Occipital lobe (tissue), 2 donors: ENCODE measurements around the gene SEZ6. TPM values are rescaled to one million over a fixed set of nuclear protein-coding genes. Genes with fewer than 3 reads are reported as not detected.

Experiments
- DNase-seq: peaks from one replicate; lab custom pipeline; 2025; lab: John Stamatoyannopoulos, UW
- total RNA-seq: library from RNA; depleted of rRNA; stranded (reverse); fragments of >200 nt; gene quantifications from one replicate; pipeline ENCODE4 v1.2.3, GENCODE V29; 2014

The SEZ6 gene
- total RNA-seq, 1 donor from 2014 or later, result 36.2 TPM

- DNase-seq, result no peak
Measured at GRCh38 chr17:28975646-28976045, 30.2 kb downstream of the SEZ6 start.

GRCh38 chr17:28975031-28975430 is 30.8 kb downstream of the SEZ6 start:
- no peak for DNase-seq

DNA sequence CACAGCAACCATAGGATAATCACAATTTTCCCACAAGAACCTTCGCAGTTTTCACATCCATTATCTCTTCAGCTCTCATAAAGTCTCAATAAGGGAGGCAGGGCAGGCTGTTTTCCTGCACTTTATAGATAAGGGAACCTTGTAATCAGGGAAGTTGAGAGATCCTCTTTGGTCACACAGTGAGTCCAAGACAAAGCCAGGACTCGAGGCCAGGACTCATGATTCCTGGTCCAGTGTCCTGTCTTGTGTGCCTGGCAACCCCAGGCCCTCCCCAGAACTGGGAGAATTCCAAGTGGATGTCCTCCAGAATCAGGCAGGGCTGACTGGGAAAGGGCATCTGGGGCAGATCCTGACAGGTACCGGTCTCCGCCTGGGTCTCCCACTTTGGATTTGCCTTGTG is 31.4 kb downstream of the SEZ6 start:
- no peak for DNase-seq

GRCh38 chr17:28973425-28973824 is 32.4 kb downstream of the SEZ6 start:
- no peak for DNase-seq

- no peak for DNase-seq
Measured at GRCh38 chr17:28972437-28972836, 33.4 kb downstream of the SEZ6 start.

- no peak for DNase-seq
Measured at GRCh38 chr17:28970879-28971278, 35.0 kb downstream of the SEZ6 start.

- DNase-seq, result no peak
Measured at GRCh38 chr17:28969706-28970393, 36.0 kb downstream of the SEZ6 start.

GRCh38 chr17:28968914-28969295 is 36.9 kb downstream of the SEZ6 start:
- DNase-seq, result no peak

DNA sequence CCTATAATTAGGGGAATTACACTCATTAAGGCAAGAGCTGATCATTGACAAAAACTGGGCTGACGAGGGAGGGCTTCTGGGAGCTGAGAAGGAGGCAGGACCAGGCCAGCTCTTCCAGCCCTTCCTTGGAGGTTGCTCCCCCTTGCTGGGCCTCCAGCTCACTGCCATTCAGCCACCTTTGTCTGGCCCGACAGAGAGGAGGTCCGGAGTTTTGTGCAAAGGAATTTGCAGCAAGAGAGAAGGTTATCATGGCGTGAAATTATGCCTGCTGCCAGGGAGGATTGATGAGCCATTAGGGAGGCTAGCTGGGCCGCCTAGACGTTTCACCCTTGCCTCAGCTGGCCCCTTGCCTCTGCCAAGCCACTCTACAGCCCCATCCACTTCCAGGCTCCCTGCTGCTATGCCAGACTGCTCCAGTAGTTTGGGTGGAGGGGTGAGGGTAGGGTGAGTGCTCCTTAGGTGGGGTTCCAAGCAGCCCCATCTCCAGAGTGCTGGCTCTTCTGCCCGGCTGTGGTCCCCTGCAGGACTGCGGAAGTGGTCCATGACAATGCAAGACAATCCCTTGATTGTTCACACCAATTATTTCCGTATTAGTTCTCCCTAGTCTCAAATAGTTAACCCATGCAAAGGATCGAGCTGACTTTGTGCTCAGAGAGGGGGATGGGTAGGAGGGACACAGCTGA is 37.5 kb downstream of the SEZ6 start:
- no peak for DNase-seq

GRCh38 chr17:28967221-28968135 is 38.4 kb downstream of the SEZ6 start:
- no peak for DNase-seq

GRCh38 chr17:28963841-28964240 is 42.0 kb downstream of the SEZ6 start:
- DNase-seq, result no peak

DNA sequence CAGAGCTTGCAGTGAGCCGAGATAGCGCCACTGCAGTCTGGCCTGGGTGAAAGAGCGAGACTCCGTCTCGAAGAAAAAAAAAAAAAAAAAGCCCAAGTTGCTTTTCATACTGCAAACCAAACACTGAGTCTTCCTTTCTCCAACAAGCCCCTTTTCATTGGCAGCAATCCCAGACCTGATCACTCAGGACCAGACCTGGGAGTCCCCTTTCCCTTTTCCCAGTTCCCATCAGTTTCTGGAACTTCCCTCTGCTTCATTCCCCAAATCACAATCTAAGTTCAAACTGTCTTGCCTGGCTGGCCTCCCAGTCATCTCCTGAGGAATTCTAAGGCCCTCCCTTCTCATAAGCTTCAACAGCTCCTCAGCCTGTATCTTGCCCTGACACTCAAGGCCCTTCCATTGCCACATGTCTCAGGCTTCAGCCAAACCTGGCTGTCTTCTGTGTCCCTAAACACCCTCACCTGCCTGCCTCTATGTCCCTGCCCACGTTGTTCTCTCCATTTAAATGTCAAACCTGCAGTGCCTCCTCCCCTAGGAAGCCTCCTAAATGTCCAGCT is 42.7 kb downstream of the SEZ6 start:
- no peak for DNase-seq

GRCh38 chr17:28961391-28961790 is 44.4 kb downstream of the SEZ6 start:
- DNase-seq, result no peak

GRCh38 chr17:28960256-28961061 is 45.4 kb downstream of the SEZ6 start:
- no peak for DNase-seq

DNA sequence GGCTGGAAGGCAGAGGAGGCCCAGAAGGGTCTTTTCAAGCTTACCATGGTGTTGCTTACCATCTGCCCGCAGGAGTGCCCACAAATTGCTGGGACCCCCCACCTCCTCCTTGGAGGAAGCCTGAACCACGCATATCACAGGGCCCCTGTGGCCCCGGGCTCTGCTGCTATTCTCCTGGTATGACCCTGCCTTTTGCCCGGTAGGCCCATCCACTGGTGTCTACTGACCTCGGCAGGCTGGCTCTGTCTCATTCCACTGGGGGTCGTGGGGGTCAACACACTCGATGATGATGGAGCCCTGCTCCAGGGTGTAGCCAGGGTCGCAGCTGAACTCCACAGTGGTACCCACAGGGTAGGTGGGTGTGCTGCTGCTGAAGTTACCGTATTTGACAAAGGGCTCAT is 46.4 kb downstream of the SEZ6 start:
- DNase-seq, result no peak

DNA sequence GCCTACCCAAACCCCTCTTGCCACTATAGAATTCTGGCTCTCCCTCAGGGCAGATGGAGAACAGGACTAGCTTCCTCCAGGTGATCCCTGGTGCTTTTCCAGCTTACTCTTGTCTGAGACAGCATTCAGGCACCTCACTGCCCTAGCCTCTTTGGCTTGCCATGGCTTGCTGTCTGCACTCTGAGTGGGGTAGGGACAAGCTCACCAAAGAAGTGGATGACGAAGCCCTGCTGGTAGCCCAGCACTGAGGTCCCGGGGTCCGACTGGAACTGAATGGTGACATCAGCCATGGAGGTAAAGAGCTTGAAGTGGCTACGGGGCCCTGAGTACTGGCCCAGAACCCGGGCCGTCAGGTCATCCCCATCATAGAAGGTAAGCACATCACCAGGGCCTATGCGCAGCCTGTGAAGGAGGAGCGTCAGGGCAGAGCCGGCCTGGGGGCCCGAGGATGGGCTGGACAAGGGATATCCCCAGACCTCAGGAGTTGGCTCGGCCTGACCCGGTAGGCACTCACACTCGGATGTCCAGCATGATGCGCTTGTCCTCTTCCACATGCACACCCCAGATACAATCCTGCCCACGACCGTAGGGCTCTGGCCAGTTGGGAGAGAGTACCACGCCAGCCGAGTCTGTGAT is 46.9 kb downstream of the SEZ6 start:
- no peak for DNase-seq

GRCh38 chr17:28957992-28958355 is 47.9 kb downstream of the SEZ6 start:
- no peak for DNase-seq

- no peak for DNase-seq
Measured at GRCh38 chr17:28957277-28957991, 48.4 kb downstream of the SEZ6 start.

DNA sequence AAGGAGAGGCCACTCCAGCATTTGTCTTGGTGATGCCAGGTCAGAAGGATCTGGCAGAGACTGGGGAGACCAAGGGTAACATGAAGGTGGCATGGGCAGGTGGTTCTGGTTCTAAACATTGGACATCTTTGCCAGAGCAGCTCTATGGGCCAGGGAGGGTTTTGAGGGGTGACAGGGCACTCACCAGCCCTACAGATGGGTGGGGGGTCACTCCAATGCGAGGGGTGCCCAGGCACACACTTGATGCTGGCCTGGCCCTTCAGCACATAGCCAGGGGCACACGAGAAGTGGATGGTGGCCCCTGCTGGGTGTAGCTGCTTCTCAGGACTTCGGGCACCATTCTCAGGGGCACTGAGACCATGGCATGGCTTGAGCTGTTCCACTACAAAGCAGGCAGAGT is 49.0 kb downstream of the SEZ6 start:
- DNase-seq, result no peak

- no peak for DNase-seq
Measured at GRCh38 chr17:28956112-28956511, 49.7 kb downstream of the SEZ6 start.
